Fibroblast of mammary gland (primary cell): ENCODE results near the gene TMEM38B.

Experiments
- DNase-seq: peaks from one replicate; pipeline ENCODE4 v3.0.0-alpha.2; 2010; ENCODE audit warnings: low read depth
- H3K4me3 ChIP-seq: 2 replicates; pipeline ENCODE4 v1.5.1; 2011; ENCODE audit warnings: low read depth, mild to moderate bottlenecking, low read length, moderate library complexity; ENCODE audit not compliant: control insufficient read depth
- TF ChIP-seq, protein P1 (sequence below): conservative IDR thresholded peaks from 2 replicates; pipeline ENCODE4 v1.5.1; 2011; ENCODE audit warnings: low read depth, low read length, inconsistent platforms; ENCODE audit not compliant: control insufficient read depth, insufficient read depth

Gene TMEM38B

DNA sequence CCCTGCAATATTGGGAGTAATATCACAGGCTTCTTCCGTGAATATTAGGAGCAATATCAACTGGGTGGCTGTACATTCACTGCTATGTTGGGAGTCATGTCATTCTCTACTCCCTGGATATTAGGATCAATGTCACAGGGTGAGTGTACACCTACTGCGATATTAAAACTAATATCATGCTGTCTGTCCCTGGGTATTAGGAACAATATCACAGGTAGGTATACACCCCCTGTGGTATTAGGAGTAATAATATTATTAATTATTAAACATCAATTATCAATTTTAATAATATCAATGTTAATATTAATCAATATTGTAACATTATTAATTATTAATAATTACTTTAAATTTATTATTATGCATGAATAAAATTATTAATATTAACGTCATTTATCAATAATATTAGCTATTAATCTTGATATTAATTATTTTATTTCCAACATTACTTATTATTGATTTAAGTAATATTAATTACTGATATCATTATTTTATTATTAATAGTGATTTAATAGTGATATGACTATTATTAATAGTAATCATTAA is 121.9 kb downstream of the TMEM38B start:
- H3K4me3 ChIP-seq: no peak overlapping the region
- TF ChIP-seq, protein P1, sequence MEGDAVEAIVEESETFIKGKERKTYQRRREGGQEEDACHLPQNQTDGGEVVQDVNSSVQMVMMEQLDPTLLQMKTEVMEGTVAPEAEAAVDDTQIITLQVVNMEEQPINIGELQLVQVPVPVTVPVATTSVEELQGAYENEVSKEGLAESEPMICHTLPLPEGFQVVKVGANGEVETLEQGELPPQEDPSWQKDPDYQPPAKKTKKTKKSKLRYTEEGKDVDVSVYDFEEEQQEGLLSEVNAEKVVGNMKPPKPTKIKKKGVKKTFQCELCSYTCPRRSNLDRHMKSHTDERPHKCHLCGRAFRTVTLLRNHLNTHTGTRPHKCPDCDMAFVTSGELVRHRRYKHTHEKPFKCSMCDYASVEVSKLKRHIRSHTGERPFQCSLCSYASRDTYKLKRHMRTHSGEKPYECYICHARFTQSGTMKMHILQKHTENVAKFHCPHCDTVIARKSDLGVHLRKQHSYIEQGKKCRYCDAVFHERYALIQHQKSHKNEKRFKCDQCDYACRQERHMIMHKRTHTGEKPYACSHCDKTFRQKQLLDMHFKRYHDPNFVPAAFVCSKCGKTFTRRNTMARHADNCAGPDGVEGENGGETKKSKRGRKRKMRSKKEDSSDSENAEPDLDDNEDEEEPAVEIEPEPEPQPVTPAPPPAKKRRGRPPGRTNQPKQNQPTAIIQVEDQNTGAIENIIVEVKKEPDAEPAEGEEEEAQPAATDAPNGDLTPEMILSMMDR: no peak
- no peak for DNase-seq

DNA sequence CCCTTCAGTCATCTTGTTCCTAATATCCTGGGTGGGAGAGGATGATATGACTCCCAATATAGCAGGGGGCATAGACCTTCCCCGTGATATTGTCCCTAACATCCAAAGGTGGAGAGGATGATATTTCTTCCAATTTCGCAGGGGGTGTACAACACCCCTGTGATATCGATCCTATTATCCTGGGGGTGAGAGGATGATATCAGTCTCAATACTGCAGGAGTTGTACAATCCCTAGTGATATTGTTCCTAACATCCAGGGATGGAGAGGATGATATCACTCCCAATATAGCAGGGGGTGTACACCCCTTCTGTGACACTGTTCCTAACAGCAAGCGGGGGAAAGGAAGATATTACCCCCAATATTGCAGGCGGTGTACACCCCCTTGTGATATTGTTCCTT is 122.6 kb downstream of the TMEM38B start:
- TF ChIP-seq, protein P1: no peak
- no peak for DNase-seq
- no peak overlapping the region for H3K4me3 ChIP-seq

DNA sequence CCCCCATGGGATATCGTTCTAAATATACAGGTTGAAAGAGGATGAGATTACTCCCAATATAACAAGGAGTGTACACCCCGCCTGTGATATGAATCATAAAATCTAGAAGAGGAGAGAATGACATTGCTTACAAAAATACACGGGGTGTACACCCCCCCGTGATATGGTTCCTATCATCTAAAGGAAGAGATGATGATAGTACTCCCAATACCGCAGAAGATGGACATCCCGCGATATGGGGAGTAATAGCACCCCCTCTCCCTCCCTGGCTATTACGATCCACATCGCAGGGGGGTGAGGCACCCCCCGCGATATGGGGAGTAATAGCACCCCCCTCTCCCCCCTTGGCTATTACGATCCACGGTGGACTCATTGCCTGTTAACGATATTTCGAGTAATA is 124.6 kb downstream of the TMEM38B start:
- no peak overlapping the region for H3K4me3 ChIP-seq
- TF ChIP-seq, protein P1: no peak
- DNase-seq: no peak

DNA sequence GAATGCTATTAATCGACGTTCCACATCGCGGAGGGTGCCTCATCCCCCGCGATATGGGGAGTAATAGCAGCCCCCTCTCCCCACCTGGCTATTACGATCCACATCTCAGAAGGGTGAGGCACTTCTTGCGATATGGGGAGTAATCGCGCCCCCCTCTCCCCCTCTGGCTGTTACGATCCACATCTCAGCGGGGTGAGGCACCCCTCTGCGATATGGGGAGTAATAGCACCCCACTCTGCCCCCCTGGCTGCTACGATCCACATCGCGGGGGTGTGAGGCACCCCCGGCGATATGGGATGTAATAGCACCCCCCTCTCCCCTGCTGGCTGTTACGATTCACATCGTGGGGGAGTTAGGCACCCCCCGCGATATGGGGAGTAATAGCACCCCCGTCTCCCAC is 128.5 kb downstream of the TMEM38B start:
- no peak for DNase-seq
- TF ChIP-seq, protein P1: no peak
- H3K4me3 ChIP-seq: no peak overlapping the region
